Measurements from ENCODE around the gene THTPA. TPM values are rescaled to one million over a fixed set of nuclear protein-coding genes. Genes with fewer than 3 reads are reported as not detected.

The THTPA gene
- total RNA-seq, 1 donor from 2014 or later = 19.3 TPM

- H3K27me3 Mint-ChIP-seq (ENCODE audit: unreplicated experiment) = peaks cover 17% of the 10 kb centered on the region
- no peak overlapping the region for H3K27ac Mint-ChIP-seq (ENCODE audit: unreplicated experiment)
- TF ChIP-seq CTCF (IDR thresholded peaks at IDR 0.05; ENCODE audit: partially characterized antibody, unreplicated experiment) = no peak
- DNase-seq = peak; percentile 7
- peaks cover 14% of the 10 kb centered on the region for H3K9me3 Mint-ChIP-seq (ENCODE audit: unreplicated experiment)
- H3K4me1 Mint-ChIP-seq (ENCODE audit: low read depth, unreplicated experiment) = peaks cover 14% of the 10 kb centered on the region
- no peaks in the 10 kb centered on the region for H3K36me3 Mint-ChIP-seq (ENCODE audit: unreplicated experiment)
- H3K4me3 Mint-ChIP-seq (ENCODE audit: unreplicated experiment) = no peak overlapping the region
These were observed 7.6 kb downstream of the THTPA start for GRCh38 chr14:23563473-23564180.

DNA sequence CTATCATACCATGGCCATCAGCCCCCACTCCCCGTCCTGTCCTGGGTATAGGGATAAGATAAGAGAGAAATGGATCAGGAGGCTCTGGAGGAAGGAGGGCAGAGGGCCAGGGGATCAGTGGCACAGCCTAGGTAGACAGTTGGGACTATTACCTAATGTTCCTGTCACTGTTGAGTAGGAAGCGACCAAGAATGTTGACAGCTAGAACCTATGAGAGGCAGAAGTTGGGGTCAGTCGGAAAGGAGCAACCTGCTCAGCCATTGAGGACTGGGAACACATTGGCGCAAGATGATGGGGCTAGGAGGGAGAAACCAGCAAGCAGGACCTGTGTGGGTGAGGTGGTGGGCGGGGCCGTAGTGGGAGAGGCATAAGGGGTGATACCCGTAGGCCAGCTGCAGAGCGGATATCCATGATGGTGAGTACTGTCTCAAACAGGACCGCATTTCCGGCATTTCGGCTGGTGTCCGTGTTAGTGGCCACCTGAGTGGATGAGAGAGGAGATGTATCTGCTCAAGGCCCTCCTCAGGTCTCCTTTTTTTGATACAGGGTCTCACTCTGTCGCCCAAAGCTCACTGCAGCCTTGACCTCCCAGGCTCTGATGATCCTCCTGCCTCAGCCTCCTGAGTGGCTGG, 8.2 kb downstream of the THTPA start:
- H3K27ac Mint-ChIP-seq (ENCODE audit: unreplicated experiment) = peak overlapping the region; percentile 20
- H3K4me1 Mint-ChIP-seq (ENCODE audit: low read depth, unreplicated experiment) = peaks cover 16% of the 10 kb centered on the region
- no peak for TF ChIP-seq CTCF (IDR thresholded peaks at IDR 0.05; ENCODE audit: partially characterized antibody, unreplicated experiment)
- H3K9me3 Mint-ChIP-seq (ENCODE audit: unreplicated experiment) = peaks cover 14% of the 10 kb centered on the region
- peaks cover 18% of the 10 kb centered on the region for H3K27me3 Mint-ChIP-seq (ENCODE audit: unreplicated experiment)
- peaks cover 2% of the 10 kb centered on the region for H3K36me3 Mint-ChIP-seq (ENCODE audit: unreplicated experiment)
- H3K4me3 Mint-ChIP-seq (ENCODE audit: unreplicated experiment) = no peak overlapping the region
- DNase-seq = peak; percentile 8

GRCh38 chr14:23564876-23565275, 8.8 kb downstream of the THTPA start:
- Mint-ChIP-seq H3K27me3 (ENCODE audit: unreplicated experiment) (peaks cover 19% of the 10 kb centered on the region), H3K4me3 (ENCODE audit: unreplicated experiment) (no peak overlapping the region), H3K9me3 (ENCODE audit: unreplicated experiment) (peaks cover 14% of the 10 kb centered on the region), H3K36me3 (ENCODE audit: unreplicated experiment) (peaks cover 4% of the 10 kb centered on the region), H3K27ac (ENCODE audit: unreplicated experiment) (no peak overlapping the region), H3K4me1 (ENCODE audit: low read depth, unreplicated experiment) (peaks cover 18% of the 10 kb centered on the region)
- TF ChIP-seq CTCF (IDR thresholded peaks at IDR 0.05; ENCODE audit: partially characterized antibody, unreplicated experiment) = no peak
- DNase-seq = no peak

DNA sequence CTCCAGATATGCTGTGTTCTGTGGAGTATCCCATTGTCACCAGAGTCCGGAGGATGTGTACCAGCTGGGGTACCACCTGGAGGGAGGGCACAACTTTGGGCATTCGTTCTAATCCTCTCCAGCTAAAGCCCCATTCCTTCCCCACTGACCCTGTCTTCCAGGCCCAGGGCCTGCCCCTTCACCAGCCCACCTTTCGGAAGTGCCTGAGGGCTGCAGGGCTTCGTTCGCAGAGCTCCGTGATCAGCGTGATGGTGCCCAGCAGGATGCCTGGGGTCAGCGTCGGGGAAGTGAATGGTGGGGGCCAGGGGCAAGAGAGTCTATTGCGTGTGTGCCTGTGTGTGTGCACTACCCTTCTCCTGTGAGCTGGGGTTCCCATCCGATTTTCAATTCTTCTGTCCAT, 9.6 kb downstream of the THTPA start:
- peaks cover 18% of the 10 kb centered on the region for H3K4me1 Mint-ChIP-seq (ENCODE audit: low read depth, unreplicated experiment)
- TF ChIP-seq CTCF (IDR thresholded peaks at IDR 0.05; ENCODE audit: partially characterized antibody, unreplicated experiment) = no peak
- H3K4me3 Mint-ChIP-seq (ENCODE audit: unreplicated experiment) = no peak overlapping the region
- peaks cover 4% of the 10 kb centered on the region for H3K36me3 Mint-ChIP-seq (ENCODE audit: unreplicated experiment)
- no peak overlapping the region for H3K27ac Mint-ChIP-seq (ENCODE audit: unreplicated experiment)
- peaks cover 11% of the 10 kb centered on the region for H3K9me3 Mint-ChIP-seq (ENCODE audit: unreplicated experiment)
- H3K27me3 Mint-ChIP-seq (ENCODE audit: unreplicated experiment) = peaks cover 19% of the 10 kb centered on the region
- no peak for DNase-seq

All from glutamatergic neuron (in vitro differentiated cells).